ENCODE data around the gene HIRA.
"Not testable (repeated sequence)": the region's sequence is repeated elsewhere in the genome, so short reads cannot be mapped to it uniquely, and the experiment has no call there.

HIRA gene

GRCh38 chr22:19325296-19325948 is 106.1 kb downstream of the HIRA start:
- DNase-seq (ENCODE audit: low spot score), result no peak

- not testable (repeated sequence) for DNase-seq (ENCODE audit: low spot score)
Observed at GRCh38 chr22:19323420-19323819, 108.1 kb downstream of the HIRA start.

GRCh38 chr22:19321757-19322156 is 109.8 kb downstream of the HIRA start:
- no peak for DNase-seq (ENCODE audit: low spot score)

- DNase-seq (ENCODE audit: low spot score), result not testable (repeated sequence)
Observed at GRCh38 chr22:19320136-19320535, 111.4 kb downstream of the HIRA start.

- no peak for DNase-seq (ENCODE audit: low spot score)
Observed at GRCh38 chr22:19319281-19319680, 112.3 kb downstream of the HIRA start.

GRCh38 chr22:19317865-19318264 is 113.7 kb downstream of the HIRA start:
- DNase-seq (ENCODE audit: low spot score), result no peak

GRCh38 chr22:19307872-19308271 is 123.7 kb downstream of the HIRA start:
- DNase-seq (ENCODE audit: low spot score), result no peak

- not testable (repeated sequence) for DNase-seq (ENCODE audit: low spot score)
Observed at GRCh38 chr22:19306535-19306934, 125.0 kb downstream of the HIRA start.

GRCh38 chr22:19304547-19304946 is 127.0 kb downstream of the HIRA start:
- no peak for DNase-seq (ENCODE audit: low spot score)

- DNase-seq (ENCODE audit: low spot score), result no peak
Observed at GRCh38 chr22:19303785-19304184, 127.7 kb downstream of the HIRA start.

- DNase-seq (ENCODE audit: low spot score), result no peak
Observed at GRCh38 chr22:19295733-19296132, 135.8 kb downstream of the HIRA start.

GRCh38 chr22:19292458-19293230 is 138.9 kb downstream of the HIRA start:
- DNase-seq (ENCODE audit: low spot score), result no peak

- DNase-seq (ENCODE audit: low spot score), result peak; percentile 61
Observed at GRCh38 chr22:19291580-19292457, 139.7 kb downstream of the HIRA start, which contains the start of gene CLTCL1. Gene CLTCL1 (minus strand): TSS chr22:19291719. CDS start chr22:19291641, 78 bp downstream.

- peak; percentile 5 for DNase-seq (ENCODE audit: low spot score)
Observed at GRCh38 chr22:19291218-19291579, 140.3 kb downstream of the HIRA start.

GRCh38 chr22:19290400-19291217 is 140.9 kb downstream of the HIRA start:
- DNase-seq (ENCODE audit: low spot score), result no peak

- DNase-seq (ENCODE audit: low spot score), result no peak
Observed at GRCh38 chr22:19289475-19290161, 141.9 kb downstream of the HIRA start.

GRCh38 chr22:19287889-19288288 is 143.6 kb downstream of the HIRA start:
- no peak for DNase-seq (ENCODE audit: low spot score)

GRCh38 chr22:19287076-19287707 is 144.3 kb downstream of the HIRA start:
- no peak for DNase-seq (ENCODE audit: low spot score)

GRCh38 chr22:19285831-19286230 is 145.7 kb downstream of the HIRA start:
- no peak for DNase-seq (ENCODE audit: low spot score)

All from CD4-positive, alpha-beta T cell treated with Interleukin-2 at 100 ng/mL for 4 hours (primary cell).